HG03442 (cell line): ENCODE data around the gene KAZN.

Source experiments
- ATAC-seq: cut with Tn5 transposase; IDR thresholded peaks from one replicate; pipeline ENCODE4 v1.9.1; 2021; ENCODE audit warnings: mild to moderate bottlenecking, moderate library complexity; ENCODE audit not compliant: unreplicated experiment

KAZN gene

DNA sequence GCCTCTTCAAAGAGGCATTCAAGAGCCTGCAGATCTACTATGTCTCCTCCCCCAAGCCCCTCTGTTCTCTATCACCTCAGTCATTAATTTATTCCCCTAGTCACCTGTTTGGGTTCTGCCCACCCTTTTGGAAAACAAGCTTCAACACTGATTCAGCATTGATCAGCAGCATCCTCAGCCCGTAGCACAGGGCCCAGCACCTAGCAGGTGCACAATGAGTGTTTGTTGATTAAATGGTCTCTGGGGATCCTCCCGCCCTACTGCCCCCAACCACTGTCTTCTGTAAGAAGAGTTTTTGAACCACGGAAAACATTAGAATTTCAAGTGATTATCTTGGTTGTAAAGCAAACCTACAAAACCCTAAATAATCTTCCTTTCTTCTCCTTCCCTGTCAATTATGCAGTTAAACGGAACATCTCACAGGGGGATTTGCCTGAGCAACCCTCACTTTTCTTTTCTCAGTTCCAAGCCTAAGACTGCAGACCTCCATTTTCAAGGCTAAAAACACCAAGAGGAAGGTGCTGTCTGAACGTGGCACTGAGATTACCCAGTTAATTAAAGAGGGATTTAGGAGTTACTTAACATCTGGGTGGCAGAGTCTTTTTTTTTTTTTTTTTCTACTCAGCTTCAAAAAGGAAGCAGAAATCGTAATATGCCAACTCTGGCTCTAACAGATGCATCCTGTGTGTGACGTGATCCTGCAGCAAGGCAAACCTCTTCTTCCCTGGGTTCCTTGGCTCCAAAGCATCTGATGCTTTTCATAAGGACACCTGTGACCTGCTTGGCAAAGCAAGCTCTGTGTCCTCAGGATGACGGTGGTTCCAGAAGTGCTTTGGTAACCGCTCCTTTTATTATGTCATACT lies 163.0 kb downstream of the KAZN start:
- ATAC-seq, result no peak

DNA sequence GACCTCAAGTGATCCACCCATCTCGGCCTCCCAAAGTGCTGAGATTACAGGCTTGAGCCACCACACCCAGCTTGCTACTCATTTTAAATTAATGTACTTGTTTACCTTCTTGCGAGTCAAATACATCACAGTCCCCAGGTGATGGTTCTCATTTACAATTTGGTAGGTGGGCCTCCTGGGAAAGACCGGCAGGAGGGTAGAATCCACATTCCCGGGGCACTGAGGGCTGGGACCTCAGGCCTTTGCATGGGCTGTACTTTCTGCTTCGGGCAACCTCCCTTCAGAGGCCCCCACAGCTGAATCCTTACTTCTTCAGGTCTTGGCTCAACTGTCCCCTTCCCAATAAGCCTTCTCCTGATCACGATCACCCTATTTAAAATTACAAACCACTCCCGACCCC lies 165.5 kb downstream of the KAZN start:
- ATAC-seq, result no peak

DNA sequence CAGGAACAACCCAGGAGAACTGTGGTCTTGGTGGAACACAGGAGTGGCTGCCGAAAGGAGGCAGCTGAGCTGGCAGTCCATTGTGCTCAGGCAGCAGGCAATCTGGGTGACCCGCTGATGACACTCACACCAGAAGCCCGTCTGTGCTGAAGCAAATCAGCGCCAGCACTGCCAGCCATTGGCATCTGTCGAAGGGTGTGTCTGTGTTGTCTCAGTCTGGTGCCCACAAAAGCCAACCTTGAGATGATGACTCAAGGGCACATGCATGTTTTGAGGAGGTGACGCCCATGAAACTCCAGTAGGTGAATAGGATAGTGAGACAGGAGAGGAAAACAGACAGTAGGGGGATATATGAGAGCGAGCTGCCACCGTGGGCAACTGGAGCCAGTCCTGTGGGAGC lies 167.3 kb downstream of the KAZN start:
- ATAC-seq, result no peak

DNA sequence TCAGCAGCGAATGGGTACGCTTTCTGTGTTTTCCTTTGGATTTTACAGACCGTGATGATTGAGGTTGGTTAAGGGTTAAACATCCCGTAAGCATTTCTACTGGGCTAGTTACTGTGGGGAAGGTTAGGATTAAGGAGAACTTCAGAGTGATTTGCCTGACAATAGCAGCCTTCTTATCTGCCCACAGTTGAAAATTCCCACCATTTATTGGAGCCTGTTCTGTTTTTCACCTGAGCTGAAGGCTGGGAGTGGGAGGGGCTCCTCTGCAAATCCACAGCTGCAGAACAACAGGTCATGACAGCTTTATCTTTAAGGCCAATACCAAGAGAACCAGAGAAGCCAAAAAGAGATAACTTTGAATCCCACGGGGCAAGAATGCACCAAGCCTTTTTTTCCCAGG lies 168.6 kb downstream of the KAZN start:
- ATAC-seq, result no peak

DNA sequence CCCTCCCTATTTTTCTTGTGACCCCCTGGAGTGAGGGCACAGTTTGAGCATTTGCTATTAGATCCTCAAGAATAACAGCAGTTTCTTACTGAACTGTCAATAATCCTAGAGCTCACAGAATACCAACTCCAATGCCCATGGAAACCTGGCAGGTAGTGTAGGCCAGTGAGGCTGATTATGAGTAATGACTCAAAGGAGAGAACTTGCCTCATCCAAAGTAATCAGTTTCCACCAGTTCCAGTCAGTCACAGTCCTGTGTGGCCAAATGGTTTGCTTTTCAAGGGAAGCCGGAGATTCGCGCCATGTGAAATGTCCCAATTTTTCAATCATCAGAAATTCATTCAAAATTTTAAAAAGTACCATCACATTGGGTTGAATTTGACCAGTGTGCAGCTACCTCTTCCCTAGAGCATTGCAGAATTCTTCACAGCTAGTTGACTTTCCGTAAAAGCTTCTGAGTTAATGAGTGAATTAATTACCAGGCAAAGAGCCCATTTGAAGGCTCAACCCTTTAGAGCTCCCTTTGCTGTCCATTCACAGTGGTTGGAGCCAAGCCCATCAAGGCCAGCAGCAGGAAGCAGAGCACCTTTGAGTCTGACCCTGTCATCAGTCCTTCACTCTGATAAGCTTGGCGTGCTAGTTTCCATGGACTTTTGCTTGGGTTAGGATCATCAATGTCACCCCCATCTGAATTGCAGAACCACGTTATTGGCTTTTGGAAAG lies 170.3 kb downstream of the KAZN start:
- ATAC-seq, result no peak

DNA sequence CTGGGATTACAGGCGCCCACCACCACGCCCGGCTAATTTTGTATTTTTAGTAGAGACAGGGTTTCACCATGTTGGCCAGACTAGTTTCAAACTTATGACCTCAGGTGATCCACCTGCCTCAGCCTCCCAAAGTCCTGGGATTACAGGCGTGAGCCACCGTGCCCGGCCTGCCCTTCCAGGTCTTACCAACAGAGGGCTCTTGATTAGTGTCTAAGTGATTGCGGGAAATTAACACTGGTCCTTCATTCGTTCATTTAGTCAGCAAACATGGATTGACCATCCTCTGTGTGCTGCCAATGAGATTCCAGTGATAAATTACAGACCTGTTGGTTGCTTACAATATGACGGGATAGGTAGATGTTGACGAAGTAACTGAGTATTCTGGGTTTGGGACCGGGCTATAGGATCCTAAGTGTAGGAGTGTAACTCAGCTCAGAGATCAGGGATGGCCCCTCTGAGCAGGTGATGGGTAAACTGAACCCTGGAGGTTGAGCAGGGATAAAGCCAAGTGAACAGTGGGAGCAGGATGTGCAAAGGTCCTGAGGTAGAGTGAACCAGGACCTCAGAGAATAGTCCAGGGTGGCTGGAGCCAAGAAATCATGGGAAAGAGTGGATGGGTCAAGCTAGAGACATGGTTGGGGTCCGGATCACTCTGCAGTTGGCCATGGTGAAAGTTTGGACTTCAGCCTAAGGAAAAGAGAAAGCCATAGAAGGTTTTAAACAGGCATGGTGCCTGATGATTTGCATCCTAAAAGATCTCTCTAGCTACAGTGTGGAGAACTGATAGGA lies 171.2 kb downstream of the KAZN start:
- no peak for ATAC-seq

DNA sequence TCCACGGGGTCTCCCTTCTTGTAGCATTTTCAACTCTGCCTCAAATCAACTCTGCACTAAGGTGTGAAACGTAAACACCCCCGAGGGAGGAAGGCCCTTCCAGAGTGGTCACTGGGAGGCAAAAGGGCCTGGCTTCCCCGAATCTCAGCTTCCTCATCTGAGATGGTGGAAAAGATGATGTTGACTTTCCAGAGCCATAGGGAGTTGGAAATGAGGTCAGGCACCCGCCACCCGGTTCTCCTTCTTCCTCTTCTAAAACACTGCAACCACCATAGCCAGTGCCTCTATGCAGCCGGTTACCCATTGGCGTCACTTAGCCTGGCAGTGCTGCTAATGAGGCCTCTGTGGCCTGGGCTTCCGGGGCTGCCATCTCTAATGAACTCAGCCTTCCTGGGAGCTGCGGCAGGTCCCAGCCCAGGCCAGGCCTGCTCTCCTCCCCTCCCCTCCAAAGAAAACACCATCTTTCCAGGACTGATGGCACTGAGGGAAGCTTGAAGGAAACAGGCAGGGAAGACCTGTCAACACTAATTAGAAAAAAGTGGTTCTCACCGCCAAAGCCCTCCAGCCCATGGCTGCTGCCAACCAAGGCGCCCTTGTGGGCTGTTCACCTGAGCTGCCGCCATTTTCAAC lies 175.0 kb downstream of the KAZN start:
- ATAC-seq, result no peak

DNA sequence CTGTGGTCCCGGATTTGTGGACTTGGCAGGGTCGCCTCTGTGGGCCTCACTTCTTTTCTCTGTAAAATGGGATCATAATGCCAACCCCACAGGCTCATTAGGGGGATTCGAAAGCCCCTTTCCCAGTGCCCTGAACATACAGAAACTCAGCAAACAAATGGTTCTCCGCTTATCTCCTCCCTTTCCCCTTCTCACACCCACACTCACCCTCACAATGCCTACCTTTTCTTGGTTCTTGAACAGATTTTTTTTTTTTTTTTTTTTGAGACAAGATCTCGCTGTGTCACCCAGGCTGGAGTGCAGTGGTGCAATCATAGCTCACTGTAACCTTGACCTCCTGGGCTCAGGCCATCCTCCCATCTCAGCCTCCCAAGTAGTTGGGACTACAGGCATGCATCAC lies 175.7 kb downstream of the KAZN start:
- no peak for ATAC-seq

DNA sequence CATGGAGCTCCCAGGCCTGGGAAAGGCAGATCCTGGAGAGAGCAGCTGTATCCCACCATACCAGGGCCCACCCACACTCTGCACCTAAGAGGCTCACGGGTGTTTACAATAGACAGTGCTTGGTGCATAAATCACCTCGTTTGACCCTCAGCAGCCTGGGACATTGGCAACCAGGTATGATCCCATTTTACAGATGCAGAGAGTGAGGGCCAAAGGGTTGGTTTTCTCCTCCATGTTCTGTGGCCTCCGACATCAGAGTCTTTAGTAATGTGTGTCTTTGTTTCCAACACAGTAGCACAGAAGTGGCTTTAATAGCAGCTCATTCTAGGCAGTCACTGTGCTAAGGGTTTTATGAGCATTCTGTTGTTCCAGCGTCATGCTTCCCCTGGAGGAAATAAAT lies 176.5 kb downstream of the KAZN start:
- no peak for ATAC-seq

DNA sequence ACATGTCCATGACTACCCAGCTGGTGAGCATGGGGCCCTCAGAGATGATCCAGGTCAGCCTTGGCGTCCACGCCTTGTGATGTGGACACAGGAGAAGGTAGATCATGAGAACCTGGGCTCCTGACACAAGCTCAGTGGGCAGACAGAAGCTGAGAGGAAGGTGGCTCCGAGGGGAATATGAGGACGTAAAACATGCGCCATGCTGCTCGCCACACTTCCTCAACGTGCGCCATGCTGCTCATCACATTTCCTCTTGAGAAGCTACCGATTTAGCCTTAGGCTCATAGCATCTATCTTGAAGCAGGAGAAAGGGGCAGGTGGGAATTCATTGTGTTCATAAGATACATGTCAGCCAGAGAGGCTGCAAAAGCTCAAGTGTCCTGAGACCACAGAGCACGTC lies 176.9 kb downstream of the KAZN start:
- no peak for ATAC-seq

DNA sequence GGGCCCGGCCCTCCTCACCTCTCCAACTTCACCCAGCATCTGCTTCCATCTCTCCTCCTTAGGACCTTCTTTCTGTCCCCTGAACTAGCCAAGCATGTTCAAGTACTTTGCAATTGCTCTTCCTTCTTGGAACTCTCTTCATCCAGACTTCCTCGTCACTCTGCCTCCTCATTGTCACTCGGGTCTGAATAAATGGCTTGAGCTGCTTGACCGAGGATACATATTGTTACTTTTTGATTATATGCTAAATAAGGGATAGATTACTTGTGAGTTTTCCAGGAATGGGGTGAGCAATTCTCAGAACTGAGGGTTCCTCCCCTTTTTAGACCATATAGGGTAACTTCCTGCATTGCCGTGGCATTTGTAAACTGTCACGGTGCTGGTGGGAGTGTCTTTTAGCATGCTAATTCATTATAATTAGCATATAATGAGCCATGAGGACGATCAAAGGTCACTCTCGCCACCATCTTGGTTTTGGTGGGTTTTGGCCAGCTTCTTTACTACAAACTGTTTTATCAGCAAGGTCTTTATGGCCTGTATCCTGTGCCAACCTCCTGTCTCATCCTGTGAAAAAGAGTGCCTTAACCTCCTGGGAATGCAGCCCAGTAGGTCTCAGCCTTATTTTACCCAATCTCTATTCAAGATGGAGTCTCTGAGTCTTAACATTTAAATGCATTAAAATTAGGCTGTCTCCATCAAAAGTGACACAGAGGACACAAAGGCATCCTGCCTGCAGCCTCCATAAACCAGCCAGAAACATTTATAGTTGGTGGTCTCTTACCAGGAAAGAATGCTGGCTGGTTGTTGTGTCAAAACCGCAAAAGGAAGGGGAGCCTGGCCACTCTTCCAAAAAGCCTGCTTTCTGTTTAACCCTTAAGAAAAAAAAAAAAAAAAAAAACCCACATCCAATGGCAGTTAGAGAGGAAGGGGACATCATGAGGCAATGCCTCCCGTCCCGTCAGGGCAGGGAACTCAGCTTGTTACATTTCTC lies 179.3 kb downstream of the KAZN start:
- ATAC-seq, result no peak

DNA sequence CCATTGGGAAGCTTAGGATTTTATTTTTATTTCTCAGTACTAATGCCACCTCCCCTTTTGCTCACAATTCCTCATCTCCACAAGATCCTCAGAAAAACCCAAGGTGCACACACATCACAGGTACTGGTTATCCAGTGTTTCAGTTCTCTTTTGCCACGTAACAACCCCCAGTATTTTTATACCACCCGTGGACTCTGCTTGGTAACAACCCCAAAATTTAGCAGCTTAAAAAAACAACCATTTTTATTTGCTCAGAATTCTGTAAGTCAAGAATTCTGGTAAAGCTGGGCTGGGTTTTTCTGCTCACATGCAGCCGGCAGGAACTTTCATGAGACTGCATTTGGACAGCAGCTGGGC lies 180.0 kb downstream of the KAZN start:
- no peak for ATAC-seq

DNA sequence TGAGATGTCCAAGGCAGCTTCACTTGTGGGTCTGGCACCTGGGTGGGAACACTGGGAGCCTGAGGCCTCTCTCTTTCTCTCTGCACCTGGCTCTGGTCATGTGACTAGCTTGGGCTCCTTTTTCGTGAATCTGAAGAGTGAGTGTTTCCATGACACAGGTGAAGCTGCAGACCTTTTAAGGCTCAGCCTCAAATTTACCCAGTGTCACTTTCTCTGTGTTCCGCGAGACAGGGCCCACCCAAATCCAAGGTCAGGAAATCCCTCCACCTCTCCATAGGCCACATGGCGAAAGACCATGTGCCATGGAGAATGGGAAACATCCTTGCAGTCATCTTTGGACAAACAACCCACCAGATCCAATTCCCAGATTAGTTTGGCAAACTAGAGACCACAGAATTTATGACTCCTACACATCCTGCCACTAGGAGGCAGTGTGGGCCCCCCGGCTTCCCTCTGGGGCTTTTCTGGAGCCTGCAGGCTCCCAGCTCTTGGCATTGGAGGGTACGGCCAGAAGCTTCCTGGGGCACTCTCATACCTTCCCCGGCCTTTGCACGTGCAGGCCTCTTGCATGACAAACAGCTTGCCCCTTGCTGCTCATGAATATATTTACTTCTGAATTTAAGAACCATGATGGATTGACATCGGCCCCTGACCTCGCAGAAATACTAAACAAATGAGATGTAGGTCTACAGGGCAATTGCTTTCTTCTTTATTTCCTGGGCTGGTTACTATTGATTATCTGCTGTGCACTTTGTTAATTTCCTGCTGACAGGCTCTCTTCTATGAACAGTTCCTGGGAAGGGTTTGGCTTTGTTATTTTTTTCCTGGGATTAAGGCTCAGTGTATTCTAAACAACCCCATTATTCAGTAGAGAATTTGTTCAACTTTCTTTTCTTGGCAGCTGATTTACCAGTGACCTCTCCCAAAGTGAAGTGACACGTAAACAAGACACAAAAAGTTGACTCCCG lies 180.7 kb downstream of the KAZN start:
- ATAC-seq, result no peak

DNA sequence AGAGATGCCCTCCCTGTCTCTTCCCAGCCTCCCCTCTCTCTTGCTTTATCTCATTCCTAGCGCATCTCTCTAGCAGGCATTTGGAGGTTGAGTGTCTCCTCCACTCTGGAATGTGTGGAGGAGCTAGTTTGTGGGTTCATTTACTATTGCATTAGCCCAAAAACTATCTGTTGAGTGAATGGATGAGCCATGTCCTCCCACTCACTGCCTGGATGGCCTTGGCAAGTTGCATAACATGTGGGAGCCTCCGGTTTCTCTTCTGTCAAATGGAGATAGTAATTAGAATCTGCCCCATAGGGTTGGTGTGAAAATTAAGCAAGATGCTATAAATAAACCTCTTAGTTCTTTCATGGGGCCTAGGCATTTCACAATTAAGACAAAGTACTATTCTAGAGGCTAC lies 181.8 kb downstream of the KAZN start:
- ATAC-seq, result no peak

DNA sequence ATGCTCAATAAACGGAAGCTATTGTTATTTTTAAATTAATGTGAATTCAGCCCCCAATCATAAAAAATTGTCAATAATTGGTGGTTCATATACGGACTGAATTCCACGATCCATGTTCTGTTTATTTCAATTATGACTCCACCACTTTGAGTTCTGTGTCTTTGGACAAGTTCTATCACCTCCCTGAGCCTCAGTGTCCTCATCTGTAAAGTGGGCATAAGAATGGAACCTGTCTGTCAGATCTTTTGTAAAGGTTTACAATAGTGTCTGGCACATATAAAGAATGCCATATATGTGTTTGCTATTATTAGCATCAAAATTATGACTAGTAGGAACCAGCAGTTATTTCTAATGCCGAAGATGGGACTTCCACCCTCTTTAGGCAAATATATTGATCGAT lies 183.3 kb downstream of the KAZN start:
- ATAC-seq, result no peak

DNA sequence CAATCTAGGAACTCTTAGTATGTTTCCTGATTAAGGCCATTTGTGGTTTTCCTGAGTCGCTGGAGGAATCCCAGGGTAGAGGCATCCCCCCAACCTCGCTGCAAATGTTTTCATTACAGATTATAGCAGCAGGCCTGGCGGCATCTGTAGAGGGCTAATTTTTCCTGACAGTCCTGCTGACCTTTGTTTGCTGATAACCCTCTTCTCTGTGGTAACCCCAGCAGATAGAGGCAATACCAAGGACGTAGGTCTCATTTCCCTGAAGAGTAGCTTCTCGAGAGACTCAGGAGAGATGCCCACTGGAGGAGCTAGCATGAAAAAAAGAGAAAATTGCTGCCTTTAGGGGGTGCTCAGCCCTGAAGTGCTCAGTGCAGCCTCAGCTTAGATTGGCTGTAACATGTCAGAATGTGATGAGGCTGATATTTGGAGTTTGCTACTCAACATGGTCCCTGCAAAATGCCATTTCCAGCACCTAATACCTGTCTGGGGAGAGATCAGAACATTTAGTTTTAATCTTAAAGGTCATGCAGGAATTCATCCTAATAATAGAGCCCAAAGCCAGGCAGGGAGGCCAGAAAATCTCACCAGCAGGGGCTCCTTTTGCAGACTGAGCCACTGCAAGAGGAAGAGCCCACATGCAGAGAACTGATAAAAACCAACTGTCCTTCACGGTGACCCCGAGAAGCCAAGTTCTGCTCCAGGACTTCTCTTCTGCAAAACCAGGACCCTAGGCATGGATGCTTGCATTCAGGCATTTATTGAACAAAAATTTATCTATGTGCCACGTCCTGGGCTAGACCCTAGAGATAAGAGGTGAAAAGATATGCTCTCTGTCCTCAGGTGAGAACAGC lies 184.5 kb downstream of the KAZN start:
- ATAC-seq, result no peak

DNA sequence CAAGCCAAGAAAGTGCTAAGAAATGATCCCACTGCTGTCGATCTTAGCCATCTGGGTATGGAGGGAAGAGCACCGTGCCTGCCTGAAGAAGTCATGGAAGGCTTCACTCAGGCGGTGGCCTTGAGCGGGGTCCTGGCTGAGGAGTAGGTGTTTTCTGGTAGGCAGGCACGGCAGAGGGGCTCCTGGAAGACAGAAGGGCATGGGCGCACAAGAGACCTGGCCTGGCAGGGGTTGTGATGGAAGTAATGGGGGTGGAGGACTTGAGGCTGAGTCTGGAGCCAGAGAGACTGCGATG lies 185.1 kb downstream of the KAZN start:
- ATAC-seq, result no peak
